Measurements from ENCODE around the gene ABCA10. TPM values are rescaled to one million over a fixed set of nuclear protein-coding genes. Genes with fewer than 3 reads are reported as not detected.

The ABCA10 gene
- total RNA-seq, 1 experiment from 2014 or later = 0.47 TPM

DNA sequence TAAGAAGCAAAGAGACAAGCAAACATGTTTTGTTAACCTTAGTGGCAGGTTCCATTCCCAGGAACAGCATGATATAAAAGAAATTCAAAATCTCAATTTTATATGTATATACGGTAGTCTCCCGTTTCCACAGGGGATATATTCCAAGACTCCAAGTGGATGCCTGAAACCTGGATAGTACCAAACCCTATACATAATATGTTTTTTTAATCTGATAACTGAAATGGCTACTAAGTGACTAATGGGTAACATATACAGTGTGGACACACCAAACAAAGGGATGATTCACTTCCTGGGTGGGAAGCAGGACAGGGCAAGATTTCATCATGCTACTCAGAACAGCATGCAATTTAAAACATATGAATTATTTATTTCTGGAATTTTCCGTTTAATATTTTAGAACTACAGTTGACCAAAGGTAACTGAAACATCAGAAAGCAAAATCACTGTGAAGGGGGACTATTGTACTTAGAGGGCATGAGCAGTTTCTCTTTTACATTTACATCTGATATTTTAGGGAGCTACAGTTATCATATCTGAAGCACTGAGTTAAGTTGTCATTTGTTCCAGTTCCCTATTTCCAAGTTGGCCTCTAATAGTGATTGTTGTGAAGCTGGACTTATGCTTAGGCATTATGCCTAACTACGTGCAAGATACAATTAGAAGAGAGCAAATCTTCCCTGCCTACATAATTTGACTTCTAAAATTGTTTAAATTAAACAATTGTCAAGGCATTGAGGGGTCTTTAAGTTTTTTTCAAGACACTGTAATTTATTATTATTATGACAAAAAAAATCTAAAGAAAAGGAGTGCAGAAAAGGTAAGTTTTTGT is 52.8 kb downstream of the ABCA10 start:
- Histone ChIP-seq H3F3A (ENCODE audit: low read length, unreplicated experiment) (peaks cover 6% of the 10 kb centered on the region), H3K36me3 (ENCODE audit: low read depth, low read length) (no peaks in the 10 kb centered on the region), H2AFZ (ENCODE audit: low read length) (peak overlapping the region; percentile 48), H3K4me3 (ENCODE audit: low read length) (peak overlapping the region; percentile 27; the same call in 1 of the 2 replicates), H3K4me2 (ENCODE audit: low read length) (peak overlapping the region; percentile 55), H3K9me3 (ENCODE audit: low read length) (no peaks in the 10 kb centered on the region), H3K9ac (ENCODE audit: low read length) (peak overlapping the region; percentile 58), H4K20me1 (ENCODE audit: low read length) (no peaks in the 10 kb centered on the region), H3K79me2 (ENCODE audit: low read length) (no peaks in the 10 kb centered on the region), H3K27ac (ENCODE audit: low read length) (peak overlapping the region; percentile 83), H3K4me1 (ENCODE audit: insufficient read depth, low read length) (peaks cover 24% of the 10 kb centered on the region), H3K27me3 (ENCODE audit: low read length) (no peaks in the 10 kb centered on the region), H3K9me2 (replicated peaks; ENCODE audit: low read length) (0 out of 2 replicates have a peak, but pooled peaks cover 4% of the 10 kb centered on the region)
- intact Hi-C loops (cut with micrococcal nuclease) = loop anchor here (1.0 to 2.0 kb wide), 2 partner anchors 11 to 59 kb away; no protein-coding TSS in a partner anchor
- ATAC-seq (peak; percentile 99), DNase-seq (peak; percentile 95)
- BruUV-seq (replicated peaks) = TSS peak; percentile 96
- TF ChIP-seq EZH2 (IDR thresholded peaks at IDR 0.05; ENCODE audit: low read length, unreplicated experiment) (no peak), EZH2phosphoT487 (IDR thresholded peaks at IDR 0.05; ENCODE audit: borderline replicate concordance, low read length) (no peak)
- ChIA-PET CTCF (interaction anchor here (0.6 kb wide), 1 partner anchor 561 kb away, joined by 3 read pairs; no protein-coding TSS in a partner anchor), POLR2A (ENCODE audit: unreplicated experiment) (no interaction called here)

DNA sequence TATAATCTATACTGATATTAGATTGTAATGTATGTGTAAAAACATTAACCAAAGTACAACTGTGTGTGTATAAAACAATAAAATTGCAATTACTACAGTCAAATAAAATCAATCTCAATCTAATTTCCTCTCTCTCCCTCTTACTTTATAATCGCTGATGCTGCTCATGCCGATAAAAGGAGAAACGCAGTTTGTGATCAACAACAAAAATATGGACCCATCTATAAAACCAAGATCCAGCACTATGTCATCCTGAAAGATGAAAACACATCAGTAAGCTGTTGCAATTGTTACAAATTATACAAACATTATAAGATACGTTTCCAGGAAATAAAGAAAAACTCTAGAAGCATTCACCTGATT is 53.4 kb downstream of the ABCA10 start:
- TF ChIP-seq, protein P1, sequence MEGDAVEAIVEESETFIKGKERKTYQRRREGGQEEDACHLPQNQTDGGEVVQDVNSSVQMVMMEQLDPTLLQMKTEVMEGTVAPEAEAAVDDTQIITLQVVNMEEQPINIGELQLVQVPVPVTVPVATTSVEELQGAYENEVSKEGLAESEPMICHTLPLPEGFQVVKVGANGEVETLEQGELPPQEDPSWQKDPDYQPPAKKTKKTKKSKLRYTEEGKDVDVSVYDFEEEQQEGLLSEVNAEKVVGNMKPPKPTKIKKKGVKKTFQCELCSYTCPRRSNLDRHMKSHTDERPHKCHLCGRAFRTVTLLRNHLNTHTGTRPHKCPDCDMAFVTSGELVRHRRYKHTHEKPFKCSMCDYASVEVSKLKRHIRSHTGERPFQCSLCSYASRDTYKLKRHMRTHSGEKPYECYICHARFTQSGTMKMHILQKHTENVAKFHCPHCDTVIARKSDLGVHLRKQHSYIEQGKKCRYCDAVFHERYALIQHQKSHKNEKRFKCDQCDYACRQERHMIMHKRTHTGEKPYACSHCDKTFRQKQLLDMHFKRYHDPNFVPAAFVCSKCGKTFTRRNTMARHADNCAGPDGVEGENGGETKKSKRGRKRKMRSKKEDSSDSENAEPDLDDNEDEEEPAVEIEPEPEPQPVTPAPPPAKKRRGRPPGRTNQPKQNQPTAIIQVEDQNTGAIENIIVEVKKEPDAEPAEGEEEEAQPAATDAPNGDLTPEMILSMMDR (conservative IDR thresholded peaks at IDR 0.05; ENCODE audit: low read depth, low read length) = no peak
- no peaks in the 10 kb centered on the region for H3K79me2 ChIP-seq (ENCODE audit: low read length)
- ChIA-PET POLR2A (ENCODE audit: unreplicated experiment) (no interaction called here), CTCF (no interaction called here)
- H4K20me1 ChIP-seq (ENCODE audit: low read length) = no peaks in the 10 kb centered on the region
- 0 out of 2 replicates have a peak, but pooled peaks cover 4% of the 10 kb centered on the region for H3K9me2 ChIP-seq (replicated peaks; ENCODE audit: low read length)
- H2AFZ ChIP-seq (ENCODE audit: low read length) = peak overlapping the region; percentile 44
- no peaks in the 10 kb centered on the region for H3K27me3 ChIP-seq (ENCODE audit: low read length)
- intact Hi-C loops (cut with micrococcal nuclease) = loop anchor here (1.0 to 2.0 kb wide), 2 partner anchors 12 to 60 kb away; no protein-coding TSS in a partner anchor
- H3K4me3 ChIP-seq (ENCODE audit: low read length) = peak overlapping the region; percentile 27; the same call in 1 of the 2 replicates
- peaks cover 6% of the 10 kb centered on the region for H3F3A ChIP-seq (ENCODE audit: low read length, unreplicated experiment)
- no peaks in the 10 kb centered on the region for H3K9me3 ChIP-seq (ENCODE audit: low read length)
- peak overlapping the region; percentile 55 for H3K4me2 ChIP-seq (ENCODE audit: low read length)
- BruUV-seq (replicated peaks) = TSS peak; percentile 84
- DNase-seq (no peak), ATAC-seq (peak; percentile 28)
- H3K4me1 ChIP-seq (ENCODE audit: insufficient read depth, low read length) = peaks cover 24% of the 10 kb centered on the region
- peak overlapping the region; percentile 3; the same call in 1 of the 2 replicates for H3K9ac ChIP-seq (ENCODE audit: low read length)
- H3K36me3 ChIP-seq (ENCODE audit: low read depth, low read length) = no peaks in the 10 kb centered on the region
- H3K27ac ChIP-seq (ENCODE audit: low read length) = peak overlapping the region; percentile 83

DNA sequence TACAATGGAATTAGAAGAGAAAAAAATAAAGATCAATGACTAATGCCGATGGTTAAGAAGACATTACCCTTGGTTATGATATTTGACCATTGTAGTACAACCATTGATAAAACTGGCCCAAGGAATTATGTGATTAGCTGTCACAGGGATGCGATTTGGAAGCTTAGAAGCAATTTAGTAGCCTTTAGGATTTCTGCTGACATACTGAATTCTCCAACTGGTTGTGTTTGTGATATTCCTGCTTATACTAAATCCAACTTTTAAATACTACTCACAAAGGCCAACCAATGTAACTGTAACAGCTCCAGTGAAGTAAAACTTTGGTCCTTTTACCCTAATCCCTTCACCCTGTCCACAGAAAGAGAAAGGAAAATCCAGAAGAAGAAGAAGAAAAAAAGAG is 55.5 kb downstream of the ABCA10 start:
- Histone ChIP-seq H3K4me2 (ENCODE audit: low read length) (no peak overlapping the region), H4K20me1 (ENCODE audit: low read length) (no peaks in the 10 kb centered on the region), H3K9me2 (replicated peaks; ENCODE audit: low read length) (0 out of 2 replicates have a peak, but pooled peaks cover 4% of the 10 kb centered on the region), H2AFZ (ENCODE audit: low read length) (peak overlapping the region; percentile 19; the same call in 1 of the 2 replicates), H3K4me3 (ENCODE audit: low read length) (no peak overlapping the region), H3K9ac (ENCODE audit: low read length) (no peak overlapping the region), H3K36me3 (ENCODE audit: low read depth, low read length) (no peaks in the 10 kb centered on the region), H3K27ac (ENCODE audit: low read length) (no peak overlapping the region), H3F3A (ENCODE audit: low read length, unreplicated experiment) (peaks cover 6% of the 10 kb centered on the region), H3K4me1 (ENCODE audit: insufficient read depth, low read length) (peaks cover 24% of the 10 kb centered on the region), H3K27me3 (ENCODE audit: low read length) (no peaks in the 10 kb centered on the region), H3K9me3 (ENCODE audit: low read length) (no peaks in the 10 kb centered on the region), H3K79me2 (ENCODE audit: low read length) (no peaks in the 10 kb centered on the region)
- DNase-seq (no peak), ATAC-seq (no peak)
- ChIA-PET POLR2A (ENCODE audit: unreplicated experiment) (no interaction called here), CTCF (no interaction called here)
- TF ChIP-seq, protein P1 (conservative IDR thresholded peaks at IDR 0.05; ENCODE audit: low read depth, low read length) = no peak
- TF ChIP-seq EZH2 (IDR thresholded peaks at IDR 0.05; ENCODE audit: low read length, unreplicated experiment) = no peak
- TF ChIP-seq EZH2phosphoT487 (IDR thresholded peaks at IDR 0.05; ENCODE audit: borderline replicate concordance, low read length) = no peak
- BruUV-seq (replicated peaks) = no TSS peak
- intact Hi-C loops (cut with micrococcal nuclease) = no loop called here
